Lung (tissue), 12 donors: ENCODE measurements around the gene LEFTY1. TPM values are rescaled to one million over a fixed set of nuclear protein-coding genes. Genes with fewer than 3 reads are reported as not detected.

Source experiments
- ATAC-seq: fragments of 200-7000 bp; cut with Tn5 transposase; one replicate; pipeline ENCODE4 v1.9.1; 2020; ENCODE audit warnings: moderate number of reproducible peaks; ENCODE audit not compliant: insufficient read depth, low FRiP score
- DNase-seq, 3 donors: peaks; one replicate each; pipeline ENCODE4 v3.0.0-alpha.2; 2013 to 2017
- H3K27ac ChIP-seq, 2 donors: one replicate each; pipeline ENCODE4 v1.5.1; 2013; ENCODE audit warnings: mild to moderate bottlenecking in 2 of 2, moderate library complexity in 2 of 2, control low read depth in 1 of 2, inconsistent platforms in 1 of 2, low read depth in 1 of 2, low read length in 1 of 2
- H3K27me3 ChIP-seq, 3 donors: one replicate each; pipeline ENCODE4 v1.5.1; 2013; ENCODE audit warnings: low read length in 2 of 3; ENCODE audit not compliant: control insufficient read depth in 3 of 3, insufficient read depth in 3 of 3
- H3K36me3 ChIP-seq, 4 donors: one replicate each; pipeline ENCODE4 v1.5.1; 2013; ENCODE audit warnings: low read length in 4 of 4, mild to moderate bottlenecking in 1 of 4, moderate library complexity in 1 of 4; ENCODE audit not compliant: control insufficient read depth in 4 of 4, insufficient read depth in 4 of 4
- H3K4me1 ChIP-seq, 5 donors: one replicate each; pipeline ENCODE4 v1.5.1; 2013; ENCODE audit warnings: low read length in 5 of 5, mild to moderate bottlenecking in 2 of 5, moderate library complexity in 1 of 5; ENCODE audit not compliant: control insufficient read depth in 5 of 5, insufficient read depth in 5 of 5
- H3K4me3 ChIP-seq: one replicate; pipeline ENCODE4 v1.5.1; 2013; ENCODE audit warnings: mild to moderate bottlenecking, control low read depth, moderate library complexity
- H3K9ac ChIP-seq, 2 donors: one replicate each; pipeline ENCODE4 v1.5.1; 2013; ENCODE audit warnings: low read length in 2 of 2, control low read depth in 1 of 2; ENCODE audit not compliant: insufficient read depth in 1 of 2
- H3K9me3 ChIP-seq, 4 donors: one replicate each; pipeline ENCODE4 v1.5.1; 2013; ENCODE audit warnings: low read length in 3 of 4, mild to moderate bottlenecking in 1 of 4, moderate library complexity in 1 of 4; ENCODE audit not compliant: control insufficient read depth in 4 of 4, insufficient read depth in 3 of 4
- CTCF ChIP-seq: IDR thresholded peaks from 2 replicates; pipeline ENCODE4 v1.5.1; 2012; ENCODE audit warnings: mild to moderate bottlenecking; ENCODE audit errors: control extremely low read depth, extremely low read depth
- WGBS, 2 donors: extraction: QIAGEN DNeasy Blood & Tissue Kit; methylation state at CpG; one replicate each; pipeline ENCODE4 v1.1.7; 2013; 5-methylcytosine and 5-hydroxymethylcytosine counted together
- polyA plus RNA-seq, 2 donors: library from polyadenylated mRNA; stranded (reverse); fragments of 200-250 nt; gene quantifications; one replicate each; pipeline ENCODE4 v1.2.1, GENCODE V29; 2013
- total RNA-seq, 2 donors: library from RNA; depleted of rRNA in 1 of 2; stranded (reverse); fragments of >200 nt in 1 of 2; gene quantifications; one replicate each; pipeline ENCODE4 v1.2.1, GENCODE V29; 2014 to 2021
- donor health status: control.
- donor health status: control.
- donor health status: Bipolar disorder and iron deficiency.
- donor health status: healthy.
- donor health status: DM: yes; HTN: yes; CAD: no.

The LEFTY1 gene
- total and polyA plus RNA-seq, 4 donors = 0.12 to 2.1 (median 0.34) TPM

- 90 to 93% methylated on average over 7 of the region's 7 CpGs for WGBS, 2 donors
- Histone ChIP-seq H3K9me3 (peaks cover 0 to 2% (median 0%) of the 10 kb centered on the region in 4 donors), H3K9ac (no peak overlapping the region), H3K27me3 (no peaks in the 10 kb centered on the region), H3K4me1 (peaks cover 0 to 21% (median 4%) of the 10 kb centered on the region in 5 donors), H3K4me3 (no peak overlapping the region), H3K36me3 (peaks cover 0 to 15% (median 9%) of the 10 kb centered on the region in 4 donors), H3K27ac (no peak overlapping the region)
- no peak for ATAC-seq
- no peak for DNase-seq
- no peak for TF ChIP-seq CTCF
Observed at GRCh38 chr1:225915538-225915991, 26.6 kb upstream of the LEFTY1 start.

DNA sequence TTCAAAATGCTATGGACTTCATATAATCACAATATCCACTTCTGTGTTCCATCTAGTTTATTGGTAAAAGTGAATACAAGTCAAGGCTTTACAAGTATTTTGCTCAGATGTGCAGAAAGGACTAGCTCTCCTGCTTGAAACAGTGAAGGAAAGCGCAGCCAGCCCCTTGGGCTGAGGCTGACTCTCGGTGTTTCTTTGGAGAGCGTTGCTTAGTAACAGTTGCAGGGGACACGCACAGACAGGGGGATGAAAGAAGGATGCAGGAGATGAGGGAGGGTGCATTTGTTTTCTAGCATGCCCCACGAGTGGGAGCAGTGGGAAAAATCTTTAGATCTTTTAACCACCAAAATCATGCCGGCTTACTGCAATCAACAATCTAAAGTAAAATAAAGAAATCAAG lies 26.0 kb upstream of the LEFTY1 start:
- no peak overlapping the region for H3K9ac ChIP-seq
- no peak for TF ChIP-seq CTCF
- 93 to 94% methylated on average over 6 of the region's 6 CpGs for WGBS, 2 donors
- no peaks in the 10 kb centered on the region for H3K27me3 ChIP-seq
- H3K4me3 ChIP-seq = no peak overlapping the region
- H3K9me3 ChIP-seq = peaks cover 0 to 2% (median 0%) of the 10 kb centered on the region in 4 donors
- H3K36me3 ChIP-seq = peaks cover 0 to 14% (median 9%) of the 10 kb centered on the region in 4 donors
- no peak overlapping the region for H3K27ac ChIP-seq
- H3K4me1 ChIP-seq = peaks cover 0 to 17% (median 2%) of the 10 kb centered on the region in 5 donors
- ATAC-seq (no peak), DNase-seq (no peak)

- TF ChIP-seq CTCF = no peak
- H3K36me3 ChIP-seq = peaks cover 0 to 13% (median 9%) of the 10 kb centered on the region in 4 donors
- no peak overlapping the region for H3K4me3 ChIP-seq
- H3K9me3 ChIP-seq = peaks cover 0 to 2% (median 0%) of the 10 kb centered on the region in 4 donors
- H3K27me3 ChIP-seq = no peaks in the 10 kb centered on the region
- DNase-seq (no peak), ATAC-seq (no peak)
- H3K27ac ChIP-seq = no peak overlapping the region
- peaks cover 0 to 11% (median 0%) of the 10 kb centered on the region in 5 donors for H3K4me1 ChIP-seq
- WGBS, 2 donors = 87 to 93% methylated on average over 6 of the region's 6 CpGs
- no peak overlapping the region for H3K9ac ChIP-seq
Observed at GRCh38 chr1:225914391-225914790, 25.4 kb upstream of the LEFTY1 start.
